HUES64 (cell line): Measurements from ENCODE around the gene OR3A3.

Experiments
- H3K27ac ChIP-seq: 2 replicates; pipeline ENCODE4 v1.7.0; 2013; ENCODE audit warnings: low read depth, low read length, inconsistent platforms
- H3K27me3 ChIP-seq: 2 replicates; pipeline ENCODE4 v1.6.1; 2013; ENCODE audit warnings: mild to moderate bottlenecking, low read length; ENCODE audit not compliant: insufficient read depth
- H3K36me3 ChIP-seq: 2 replicates; pipeline ENCODE4 v1.6.1; 2013; ENCODE audit warnings: mild to moderate bottlenecking, low read length; ENCODE audit not compliant: insufficient read depth
- H3K4me1 ChIP-seq: 2 replicates; pipeline ENCODE4 v1.6.1; 2013; ENCODE audit warnings: mild to moderate bottlenecking, low read length, moderate library complexity; ENCODE audit not compliant: insufficient read depth
- H3K4me3 ChIP-seq: 2 replicates; pipeline ENCODE4 v1.5.1; 2013; ENCODE audit warnings: mild to moderate bottlenecking, low read length, moderate library complexity
- H3K9ac ChIP-seq: 2 replicates; pipeline ENCODE4 v1.6.1; 2013; ENCODE audit warnings: mild to moderate bottlenecking, low read depth, low read length
- H3K9me3 ChIP-seq: 2 replicates; pipeline ENCODE4 v1.6.1; 2013; ENCODE audit warnings: low read depth, low read length; ENCODE audit not compliant: insufficient read depth
- WGBS: fragments of 150-250, 120-280 bp; methylation state at CpG from one replicate; pipeline ENCODE4 v1.1.7; 2013; ENCODE audit warnings: missing lambda C conversion rate; 5-methylcytosine and 5-hydroxymethylcytosine counted together

Gene OR3A3

GRCh38 chr17:3472137-3472536, 61.0 kb downstream of the OR3A3 start:
- H3K36me3 ChIP-seq: no peaks in the 10 kb centered on the region

More at GRCh38 chr17:3472137-3472536, 61.0 kb downstream of the OR3A3 start:
- Histone ChIP-seq H3K9me3 (no peaks in the 10 kb centered on the region), H3K27me3 (no peaks in the 10 kb centered on the region), H3K9ac (no peak overlapping the region), H3K27ac (no peak overlapping the region), H3K4me1 (peaks cover 13% of the 10 kb centered on the region; the same call in 1 of the 2 replicates), H3K4me3 (no peak overlapping the region)
- 97% methylated on average over 21 of the region's 21 CpGs for WGBS
